GM19438 (cell line): ENCODE measurements around the gene ZNF692.
"Not testable (repeated sequence)": the region's sequence is repeated elsewhere in the genome, so short reads cannot be mapped to it uniquely, and the experiment has no call there.

Experiments used
- ATAC-seq: cut with Tn5 transposase; IDR thresholded peaks from one replicate; pipeline ENCODE4 v1.9.1; 2021; ENCODE audit warnings: low read depth; ENCODE audit not compliant: unreplicated experiment

ZNF692 gene

DNA sequence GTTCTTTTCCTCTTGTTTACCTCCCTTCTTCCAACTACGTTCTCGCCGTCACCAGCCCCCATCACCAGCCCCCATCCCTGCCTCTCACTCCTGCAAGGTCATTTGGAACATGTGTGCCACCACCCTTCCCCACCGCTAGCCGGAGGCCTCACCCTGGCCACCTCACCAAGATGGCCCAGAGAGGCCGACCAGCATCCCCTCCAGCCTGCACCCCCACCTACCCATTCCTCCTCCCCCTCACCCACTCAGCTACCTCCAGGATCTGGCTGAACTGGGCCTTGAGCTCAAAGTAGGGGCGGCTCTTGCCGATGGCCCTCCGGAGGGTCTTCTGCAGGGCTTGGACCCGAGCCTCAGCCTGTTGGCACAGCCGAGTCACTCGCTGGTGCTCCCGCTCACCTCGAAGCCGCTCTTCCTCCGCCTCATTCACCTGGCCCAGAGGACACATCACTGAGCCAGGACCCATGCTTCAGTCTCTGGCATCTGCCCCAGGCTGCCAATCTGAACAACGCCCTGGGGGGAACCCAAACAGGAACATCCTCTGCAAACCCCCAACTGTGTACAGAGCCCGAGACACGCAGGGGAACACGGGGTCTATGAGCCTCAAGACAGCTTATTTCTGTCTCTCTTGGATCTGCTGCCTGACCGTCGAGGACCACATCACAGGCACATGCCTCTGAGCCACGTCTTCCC, 46.0 kb downstream of the ZNF692 start:
- ATAC-seq: no peak

DNA sequence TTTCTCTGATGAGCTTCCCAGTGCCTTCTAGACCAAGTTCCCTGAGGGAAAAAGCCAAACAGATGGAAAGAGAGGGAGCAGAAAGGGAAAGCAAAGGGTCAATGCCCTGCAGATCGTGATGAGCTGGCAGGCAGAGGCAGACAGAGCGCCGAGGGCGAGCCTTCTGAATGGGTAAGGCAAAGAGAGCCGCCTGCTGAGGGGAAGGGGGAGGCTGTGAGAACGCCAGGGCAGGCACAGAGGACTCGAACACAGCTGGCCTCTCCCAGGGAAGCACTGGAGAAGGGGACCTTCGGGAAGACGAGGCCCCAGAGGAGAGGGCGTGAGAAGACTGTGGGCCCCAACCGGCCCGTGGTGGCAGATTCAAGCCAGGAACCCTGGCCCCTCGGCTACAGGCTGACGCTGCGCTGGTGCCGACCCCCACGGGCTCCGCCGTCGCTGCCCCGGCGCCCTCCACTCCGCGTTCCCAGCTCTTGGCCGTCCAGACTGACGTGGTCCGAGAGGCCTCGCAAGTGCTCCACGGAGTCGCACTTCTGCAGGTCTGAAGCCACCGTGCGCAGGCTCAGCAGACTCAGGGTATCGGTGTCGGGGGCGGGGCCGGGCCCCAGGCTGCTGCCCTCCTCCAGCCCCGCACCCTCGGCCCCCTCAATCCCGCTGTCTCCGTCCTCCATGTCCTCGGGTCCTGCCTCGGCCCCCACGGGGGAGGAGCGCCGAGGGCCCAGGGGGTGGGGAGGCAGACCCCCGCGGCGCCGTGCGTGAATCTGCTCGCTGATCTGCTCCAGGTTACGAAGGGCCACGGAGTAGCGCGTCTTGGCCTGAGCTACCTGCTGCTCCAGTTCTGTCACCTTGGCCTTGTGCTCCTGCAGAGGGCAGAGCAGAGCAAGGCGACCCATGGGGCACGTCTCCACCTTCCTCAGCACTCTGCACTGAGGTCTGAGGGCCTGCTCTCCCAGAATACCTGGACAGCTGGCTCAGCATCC, 47.1 kb downstream of the ZNF692 start:
- ATAC-seq: no peak

DNA sequence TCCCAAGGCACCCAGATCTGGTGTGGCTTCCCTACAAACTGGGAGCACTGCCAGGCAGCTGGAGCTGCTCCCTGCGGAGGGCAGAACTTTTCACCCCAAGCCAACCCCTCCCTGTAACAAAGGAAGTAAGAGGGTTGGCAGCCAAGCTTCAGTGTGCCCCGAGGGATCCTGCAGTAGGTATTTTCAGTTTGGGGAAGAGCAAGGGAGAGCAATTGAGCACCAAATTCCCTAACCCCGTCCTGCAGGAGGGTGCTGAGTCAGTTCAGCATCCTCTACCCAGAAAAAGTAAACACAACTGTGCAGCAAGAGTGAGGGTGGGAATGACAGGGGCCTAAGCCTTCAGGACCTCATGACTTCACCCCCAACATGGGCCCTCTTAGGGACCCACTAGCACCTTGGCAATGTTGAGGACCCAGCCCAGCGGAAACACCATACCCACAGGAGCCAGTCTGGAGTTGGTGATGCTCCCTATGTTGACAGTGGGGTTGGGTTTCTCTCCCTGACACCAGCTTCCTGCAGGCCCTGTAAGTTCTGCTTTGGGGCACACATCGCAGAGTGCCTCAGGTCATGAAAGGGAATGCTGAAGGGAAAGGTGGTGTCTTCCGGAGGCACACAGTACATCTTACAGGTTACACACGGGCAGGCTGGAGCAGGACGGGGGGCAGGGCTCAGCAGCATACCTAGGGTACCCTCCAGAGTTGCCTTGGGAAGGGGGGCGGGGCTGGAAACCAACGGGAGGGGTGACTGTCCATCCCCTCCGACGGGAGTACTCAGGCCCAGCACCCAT, 48.0 kb downstream of the ZNF692 start:
- ATAC-seq: no peak

DNA sequence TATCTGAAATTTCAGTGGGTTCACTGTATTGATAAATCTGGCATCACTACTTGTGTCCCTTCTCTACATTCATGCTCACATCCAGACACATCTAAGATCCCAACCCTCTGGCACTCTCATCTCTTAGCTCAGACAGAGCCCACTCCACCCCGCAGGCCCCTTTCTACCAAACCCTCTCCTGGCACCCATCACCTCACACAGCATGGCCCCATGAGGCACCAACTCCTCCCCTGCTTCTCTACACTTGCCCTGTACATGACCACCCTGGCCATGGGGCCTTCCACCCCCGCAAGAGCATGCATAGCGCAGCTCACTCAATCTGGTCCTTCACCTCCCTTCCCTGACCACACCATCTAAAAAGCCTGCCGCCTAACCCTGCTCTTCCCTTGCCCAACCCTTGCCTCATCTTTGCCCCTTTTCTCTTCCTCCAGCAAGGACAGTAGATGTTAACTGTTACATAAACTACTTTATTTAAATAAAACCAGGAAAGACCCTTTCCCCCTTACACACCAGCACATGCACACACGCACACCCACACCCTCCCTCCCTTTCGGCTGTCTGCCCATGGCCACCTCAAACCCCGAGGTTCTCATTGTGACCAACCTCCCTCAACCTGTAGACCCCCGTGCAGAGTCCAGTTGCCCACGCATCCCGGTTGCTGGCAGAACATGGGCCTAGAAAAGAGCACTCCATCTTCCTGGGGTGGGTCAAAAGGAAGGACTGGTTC, 48.7 kb downstream of the ZNF692 start:
- ATAC-seq: no peak

DNA sequence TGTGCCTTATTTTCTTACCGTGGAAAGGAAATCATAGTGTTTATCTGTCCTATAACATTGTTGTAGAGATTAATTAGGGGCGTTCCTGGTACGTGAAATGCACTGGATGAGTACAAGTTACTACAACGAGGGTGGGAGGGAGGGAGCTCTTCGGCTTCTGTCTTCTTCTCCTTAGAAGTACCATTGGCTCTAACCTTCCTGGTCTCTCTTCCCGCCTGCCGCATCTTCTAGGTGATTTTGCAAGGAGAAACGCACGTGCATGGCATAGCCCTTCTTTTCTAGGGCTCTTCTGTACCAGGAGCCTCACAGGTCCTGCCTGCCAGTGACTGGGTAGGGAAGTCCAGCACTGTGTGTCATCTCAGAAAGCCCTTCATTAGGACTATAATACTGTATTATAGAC, 50.0 kb downstream of the ZNF692 start:
- ATAC-seq: no peak

DNA sequence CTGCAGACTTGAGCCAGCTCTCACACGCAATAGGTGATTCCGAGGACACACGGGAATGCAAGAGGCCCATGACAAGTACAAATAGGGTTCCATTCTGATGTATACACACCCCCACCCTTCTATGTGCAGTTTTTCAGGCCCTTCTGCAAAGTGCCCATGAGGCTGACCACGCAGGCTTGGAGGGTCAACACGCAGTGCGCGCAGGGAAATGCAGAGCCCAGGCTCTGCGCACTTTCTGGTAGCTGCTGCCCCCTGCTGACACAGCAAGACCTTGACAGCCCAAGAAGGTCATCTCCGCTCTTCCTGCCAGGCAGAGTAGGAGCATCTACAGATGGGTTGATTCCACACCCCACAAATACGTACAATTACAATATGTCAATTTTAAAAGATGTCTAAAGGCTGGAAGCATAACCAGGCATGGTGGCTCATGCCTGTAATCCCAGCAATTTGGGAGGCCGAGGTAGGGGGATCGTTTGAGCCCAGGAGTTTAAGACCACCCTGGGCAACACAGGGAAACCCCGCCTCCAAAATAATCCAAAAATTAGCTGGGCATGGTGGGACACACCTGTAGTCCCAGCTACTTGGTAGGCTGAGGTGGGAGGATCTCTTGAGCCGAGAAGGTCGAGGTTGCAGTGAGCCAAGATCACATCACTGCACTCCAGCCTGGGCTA, 51.7 kb downstream of the ZNF692 start:
- ATAC-seq: peak; percentile 57

DNA sequence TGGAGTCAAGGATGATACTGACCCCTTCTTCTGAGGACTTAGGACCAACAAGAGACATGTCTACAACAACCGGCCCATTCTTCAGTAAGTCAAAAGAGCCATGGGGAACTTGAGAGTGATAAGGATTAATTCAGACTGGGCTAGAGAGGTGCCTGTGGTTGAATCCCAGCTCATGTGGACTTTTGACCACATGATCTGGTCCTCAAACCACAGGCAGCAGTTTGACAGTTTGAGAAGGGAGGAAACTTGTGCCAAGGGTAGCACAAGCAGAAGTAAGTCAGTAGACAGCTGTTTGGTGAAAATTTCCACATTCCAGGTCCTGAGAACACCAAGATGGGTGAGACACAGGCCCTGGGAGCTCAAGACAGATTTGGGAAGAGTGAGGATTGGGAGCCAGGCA, 53.0 kb downstream of the ZNF692 start:
- ATAC-seq: no peak

DNA sequence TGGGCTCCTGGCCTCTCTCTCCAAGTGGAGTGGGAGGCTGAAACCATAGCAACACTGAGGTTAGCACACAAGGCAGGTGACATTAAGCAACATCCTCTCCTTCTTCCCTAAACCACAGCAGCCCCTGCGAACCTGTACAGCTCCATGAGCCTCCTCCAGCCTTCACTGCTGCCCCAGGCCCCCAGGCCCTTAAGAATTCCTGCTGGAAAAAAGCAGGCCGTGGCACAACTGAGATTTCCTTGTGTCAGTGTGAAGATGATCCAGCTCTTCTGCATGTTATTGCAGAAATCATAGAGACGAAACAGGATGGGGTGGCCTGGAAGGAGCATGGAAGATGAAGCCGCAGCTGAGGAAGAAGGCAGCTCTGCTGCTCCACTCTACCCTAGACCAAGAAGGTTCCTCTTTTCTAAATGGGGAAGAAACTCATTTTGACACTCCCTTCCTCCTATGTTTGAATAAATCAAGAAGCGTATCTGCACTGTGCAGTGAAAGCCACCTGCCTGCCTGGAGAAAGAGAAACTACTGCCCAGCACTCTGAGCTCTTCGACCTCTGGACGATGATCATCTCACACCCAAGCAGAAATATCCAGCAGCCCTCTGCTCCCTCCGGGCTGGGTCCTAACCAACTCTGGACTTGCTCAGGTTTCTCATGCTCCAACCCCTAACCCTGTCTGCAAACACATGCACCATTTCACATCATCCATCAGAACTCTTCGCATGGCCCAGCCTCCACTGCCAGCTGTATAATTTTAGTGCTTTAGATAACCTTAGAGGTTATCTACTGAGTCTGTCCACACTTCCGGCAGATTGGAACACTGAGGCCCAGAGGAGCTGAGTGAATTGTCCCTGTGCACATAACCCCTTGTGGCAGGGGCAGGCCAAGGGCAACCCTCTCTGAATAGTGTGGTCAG, 53.9 kb downstream of the ZNF692 start:
- peak; percentile 86 for ATAC-seq

DNA sequence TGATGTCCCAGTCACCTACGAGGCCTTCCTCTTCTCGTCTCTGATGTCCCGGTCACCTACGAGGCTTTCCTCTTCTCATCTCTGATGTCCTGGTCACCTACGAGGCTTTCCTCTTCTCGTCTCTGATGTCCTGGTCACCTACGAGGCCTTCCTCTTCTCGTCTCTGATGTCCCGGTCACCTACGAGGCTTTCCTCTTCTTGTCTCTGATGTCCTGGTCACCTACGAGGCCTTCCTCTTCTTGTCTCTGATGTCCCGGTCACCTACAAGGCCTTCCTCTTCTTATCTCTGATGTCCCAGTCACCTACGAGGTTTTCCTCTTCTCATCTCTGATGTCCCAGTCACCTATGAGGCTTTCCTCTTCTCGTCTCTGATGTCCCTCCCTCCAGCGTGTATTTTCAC, 55.4 kb downstream of the ZNF692 start:
- not testable (repeated sequence) for ATAC-seq

DNA sequence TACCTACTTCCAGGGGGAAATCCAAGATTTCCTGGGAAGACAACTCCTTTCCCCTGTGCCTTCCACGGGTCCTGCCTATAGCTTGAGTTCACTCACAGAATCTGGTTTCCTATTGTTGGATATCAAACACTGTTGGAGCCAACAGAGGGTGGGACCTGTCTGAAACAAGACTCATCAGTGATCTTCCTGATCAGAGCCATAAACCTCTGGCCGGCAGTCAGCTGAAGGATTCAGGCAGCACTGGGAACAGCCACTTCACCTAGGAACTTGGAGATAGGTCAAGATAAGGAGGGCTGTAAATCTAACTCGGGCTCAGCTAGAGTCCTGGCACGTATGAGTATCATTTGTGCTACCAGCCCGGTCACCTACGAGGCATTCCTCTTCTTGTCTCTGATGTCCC, 56.4 kb downstream of the ZNF692 start:
- no peak for ATAC-seq

DNA sequence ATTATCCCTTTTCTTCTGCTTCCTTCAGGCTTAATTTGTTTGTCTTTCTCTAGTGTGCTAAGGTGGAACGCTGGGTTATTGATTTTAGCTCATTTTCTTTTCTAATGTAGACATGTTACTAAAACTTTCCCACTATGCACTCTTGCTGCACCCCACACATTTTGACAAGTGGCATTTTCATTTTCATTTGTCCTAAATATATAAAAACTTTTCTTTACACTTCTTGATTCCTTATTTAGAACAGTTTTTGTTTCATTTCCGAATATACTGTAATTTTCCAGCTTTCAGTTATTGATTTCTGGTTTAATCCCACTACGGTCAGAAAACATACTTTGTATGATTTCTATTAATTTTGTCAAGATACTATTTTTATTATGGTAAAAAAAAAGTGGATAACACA, 58.4 kb downstream of the ZNF692 start:
- no peak for ATAC-seq
